ENCODE data around the gene SPECC1.

- TF ChIP-seq EZH2 (IDR thresholded peaks at IDR 0.05; ENCODE audit: low read length, missing control alignments) = no peak
- TF ChIP-seq CTCF (conservative IDR thresholded peaks at IDR 0.05 in 1 of 2, IDR thresholded peaks at IDR 0.05 in 1 of 2; ENCODE audit: low read depth in 1 of 2, low read length in 2 of 2) = peak; percentile 93 to 98
Observed at GRCh38 chr17:20121359-20122253, 112.4 kb downstream of the SPECC1 start.

Data from fibroblast of lung (primary cell).